GM21515 (cell line): ENCODE data around the gene NOC4L.
"Not testable (repeated sequence)": the region's sequence is repeated elsewhere in the genome, so short reads cannot be mapped to it uniquely, and the experiment has no call there.

Experiments used
- ATAC-seq: cut with Tn5 transposase; IDR thresholded peaks from one replicate; pipeline ENCODE4 v1.9.1; 2021; ENCODE audit not compliant: unreplicated experiment

The NOC4L gene

GRCh38 chr12:132144115-132144809, at the start of gene NOC4L, which contains the start of gene DDX51:
TSS of gene NOC4L (plus strand) at chr12:132144457. CDS start at chr12:132144489, 32 bp downstream.
TSS of gene DDX51 (minus strand) at chr12:132144319. CDS start at chr12:132144296, 23 bp downstream.
- peak; percentile 78 for ATAC-seq

GRCh38 chr12:132095520-132096409, 48.5 kb upstream of the NOC4L start:
- no peak for ATAC-seq

- ATAC-seq: no peak
Observed at GRCh38 chr12:132099739-132100138, 44.5 kb upstream of the NOC4L start.

GRCh38 chr12:132100306-132101065, 43.8 kb upstream of the NOC4L start:
- ATAC-seq: no peak

- ATAC-seq: no peak
Observed at GRCh38 chr12:132102297-132102696, 42.0 kb upstream of the NOC4L start.

- ATAC-seq: not testable (repeated sequence)
Observed at GRCh38 chr12:132103072-132103471, 41.2 kb upstream of the NOC4L start.

GRCh38 chr12:132103542-132104308, 40.5 kb upstream of the NOC4L start:
- no peak for ATAC-seq

DNA sequence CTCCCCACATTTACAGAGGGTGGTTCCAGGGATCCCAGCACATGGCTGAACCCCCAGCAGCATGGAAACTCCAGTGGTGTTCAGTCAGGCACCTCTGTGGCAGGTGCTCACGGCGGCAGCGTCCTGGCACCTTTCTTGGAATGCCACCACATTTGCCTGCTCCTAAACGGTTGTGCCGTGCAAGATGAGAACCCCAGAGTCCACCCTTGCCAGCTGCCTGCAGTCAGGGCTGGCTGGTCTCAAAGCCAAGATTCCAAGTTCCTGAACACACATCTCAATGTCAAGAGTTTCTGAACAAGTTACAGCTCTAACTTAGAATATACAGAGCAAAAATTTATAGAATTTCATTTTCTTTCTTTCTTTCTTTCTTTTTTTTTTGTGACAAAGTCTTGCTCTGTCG, 38.8 kb upstream of the NOC4L start:
- ATAC-seq: no peak

DNA sequence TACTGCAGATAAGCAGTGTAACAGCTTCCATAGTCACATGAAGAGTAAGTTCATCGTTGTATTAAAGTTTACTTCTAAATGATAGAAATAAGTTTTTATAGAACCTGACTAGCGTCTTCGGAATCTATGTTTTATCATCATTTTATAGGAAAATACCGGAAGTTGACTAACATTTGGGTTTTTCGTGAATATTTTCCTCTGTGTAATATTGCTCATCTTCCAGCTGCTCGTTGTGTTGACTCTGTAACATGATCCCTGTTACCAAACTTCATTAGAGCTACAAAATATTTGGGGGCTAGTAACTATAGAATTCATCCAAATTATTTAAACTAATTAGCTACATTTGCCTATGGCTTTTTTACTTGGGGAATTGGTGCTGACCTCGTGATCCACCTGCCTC, 37.3 kb upstream of the NOC4L start:
- ATAC-seq: no peak

DNA sequence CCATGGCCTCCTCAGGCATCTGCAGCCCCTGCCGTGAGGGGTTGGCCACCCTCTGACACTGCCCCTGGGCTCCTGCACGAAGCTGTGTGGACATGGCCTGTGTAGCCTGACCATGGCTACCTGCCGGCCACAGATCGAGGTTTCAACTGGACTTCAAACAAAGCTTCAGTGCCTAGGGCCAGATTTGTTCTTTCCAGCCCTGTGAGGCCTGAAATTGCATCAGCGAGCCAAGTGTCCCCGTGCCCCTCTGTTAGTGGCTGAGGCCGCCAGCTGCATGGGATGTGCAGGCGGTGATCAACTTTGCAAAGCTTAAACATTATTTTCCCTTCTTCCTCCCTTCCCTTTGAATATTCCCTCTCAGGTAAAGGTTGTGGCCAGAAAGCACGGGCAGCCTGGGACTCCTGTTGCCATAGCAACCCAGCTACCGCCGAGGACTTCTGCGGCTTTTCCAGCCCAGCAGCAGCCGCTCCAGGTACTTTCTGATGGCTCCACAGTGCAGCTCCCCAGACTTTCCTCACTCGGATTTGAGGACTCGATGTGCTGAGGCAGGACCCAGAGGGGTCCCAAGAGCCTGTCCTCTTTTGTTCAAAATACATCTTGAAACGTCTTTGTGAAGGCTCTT, 35.9 kb upstream of the NOC4L start:
- ATAC-seq: no peak

GRCh38 chr12:132109741-132110140, 34.5 kb upstream of the NOC4L start:
- ATAC-seq: no peak

GRCh38 chr12:132110677-132111076, 33.6 kb upstream of the NOC4L start:
- no peak for ATAC-seq

DNA sequence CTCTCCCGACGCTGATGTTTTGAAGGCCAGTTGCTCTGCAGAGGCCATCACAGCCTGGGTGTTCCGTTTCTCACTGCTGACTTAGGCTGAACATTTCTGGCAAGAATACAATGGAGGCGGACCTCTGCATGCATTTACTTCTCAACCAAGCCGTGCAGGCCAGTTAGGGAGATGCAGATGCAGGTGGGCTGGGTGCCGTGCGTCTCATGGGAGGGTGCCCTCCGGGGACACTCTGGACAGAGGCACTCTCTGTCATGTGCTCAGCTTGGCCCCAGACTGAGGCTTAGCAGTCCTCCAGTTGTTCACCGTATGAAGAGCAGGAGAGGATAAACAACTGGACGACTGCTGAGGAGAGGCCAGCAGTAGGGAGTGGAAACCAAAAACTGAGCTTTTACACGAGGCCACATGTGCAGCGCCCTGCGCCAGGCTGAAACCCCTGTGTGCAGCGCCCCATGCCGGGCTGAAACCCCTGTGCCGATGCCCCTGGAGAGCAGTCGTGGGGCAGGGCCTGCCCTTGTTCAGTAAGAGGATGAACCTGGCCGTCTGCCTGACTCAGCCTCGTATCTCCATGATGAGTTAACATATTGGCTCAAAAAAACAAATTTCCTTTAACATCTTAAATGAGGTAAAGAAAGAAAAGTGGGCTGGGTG, 32.5 kb upstream of the NOC4L start:
- ATAC-seq: no peak

- no peak for ATAC-seq
Observed at GRCh38 chr12:132114667-132115066, 29.6 kb upstream of the NOC4L start.

GRCh38 chr12:132115500-132115899, 28.8 kb upstream of the NOC4L start:
- no peak for ATAC-seq

GRCh38 chr12:132116709-132117557, 27.3 kb upstream of the NOC4L start:
- ATAC-seq: no peak

GRCh38 chr12:132117558-132117875, 26.7 kb upstream of the NOC4L start:
- ATAC-seq: no peak

DNA sequence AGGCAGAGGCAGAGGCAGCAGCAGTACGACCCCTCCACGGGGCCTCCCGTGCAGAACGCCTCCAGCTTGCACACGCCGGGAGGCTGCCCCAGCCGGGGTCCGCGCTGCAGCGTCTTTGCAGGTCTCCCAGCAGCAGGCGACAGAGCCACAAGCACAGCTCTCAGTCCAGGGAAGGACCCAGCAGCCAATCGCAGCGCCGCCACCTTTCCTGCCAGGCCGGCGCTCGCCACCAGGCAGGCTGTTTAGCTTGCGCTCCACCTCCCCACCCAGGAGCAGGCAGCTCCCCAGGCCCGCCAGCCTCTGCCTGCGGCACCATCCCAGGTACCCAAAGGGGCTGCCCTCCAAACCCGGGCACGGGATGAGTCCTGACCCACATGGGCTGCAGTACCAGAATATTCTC, 25.4 kb upstream of the NOC4L start:
- ATAC-seq: no peak

- ATAC-seq: no peak
Observed at GRCh38 chr12:132121283-132121682, 23.0 kb upstream of the NOC4L start.
